ENCODE measurements around the gene OTOG.

Gene OTOG

DNA sequence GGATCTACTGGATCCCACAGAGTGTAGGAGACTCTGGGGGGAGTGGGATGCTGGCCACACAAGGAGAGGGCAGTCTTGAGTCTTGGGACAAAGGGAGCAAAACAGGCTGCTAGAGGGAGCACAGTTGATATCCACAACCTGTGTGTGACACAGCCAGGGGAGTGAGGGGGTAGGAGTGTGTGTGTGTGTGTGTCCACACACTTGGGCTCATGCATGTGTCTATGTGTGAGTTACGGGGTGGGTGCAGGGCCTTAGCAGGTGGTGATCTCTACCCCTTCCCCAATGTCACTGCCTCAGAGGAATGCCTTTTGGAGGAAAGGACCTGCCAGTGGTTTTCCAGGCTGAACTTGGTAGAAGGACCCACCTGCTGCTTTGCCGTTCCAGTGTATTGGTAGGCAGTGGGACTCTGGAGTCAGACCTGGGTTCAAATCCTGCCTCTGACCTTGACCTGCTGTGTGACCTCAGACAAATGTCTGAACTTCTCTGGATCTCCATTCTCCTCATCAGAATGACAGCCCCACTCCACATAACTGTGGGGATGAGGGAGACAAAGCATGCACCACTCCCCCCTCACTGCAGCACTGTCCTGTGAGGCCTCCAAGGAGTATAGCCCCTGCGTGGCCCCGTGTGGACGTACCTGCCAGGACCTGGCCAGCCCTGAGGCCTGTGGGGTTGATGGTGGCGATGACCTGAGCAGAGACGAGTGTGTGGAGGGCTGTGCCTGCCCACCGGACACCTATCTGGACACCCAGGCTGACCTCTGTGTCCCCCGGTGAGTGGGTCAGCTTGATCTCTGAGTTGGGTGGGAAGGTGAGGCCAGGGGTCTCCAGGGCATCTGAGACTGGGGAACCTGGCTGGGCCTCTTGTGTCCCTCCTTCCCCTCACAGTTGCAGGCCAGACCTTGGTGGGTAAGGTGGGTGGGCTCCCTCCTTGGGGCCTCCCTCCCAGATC is 27.4 kb downstream of the OTOG start:
- in situ Hi-C loops (cut with HindIII; ENCODE audit: low pct_unique_long_range_greater_than_20kb, low sequenced_read_pairs) = no loop called here
- no peak for DNase-seq (ENCODE audit: low read depth in 1 of 2, low spot score in 1 of 2)
- TF ChIP-seq JUND (IDR thresholded peaks at IDR 0.05; ENCODE audit: low read depth) = no peak

- in situ Hi-C loops (cut with HindIII; ENCODE audit: low pct_unique_long_range_greater_than_20kb, low sequenced_read_pairs) = no loop called here
Observed at GRCh38 chr11:17575431-17576425, 28.7 kb downstream of the OTOG start.

DNA sequence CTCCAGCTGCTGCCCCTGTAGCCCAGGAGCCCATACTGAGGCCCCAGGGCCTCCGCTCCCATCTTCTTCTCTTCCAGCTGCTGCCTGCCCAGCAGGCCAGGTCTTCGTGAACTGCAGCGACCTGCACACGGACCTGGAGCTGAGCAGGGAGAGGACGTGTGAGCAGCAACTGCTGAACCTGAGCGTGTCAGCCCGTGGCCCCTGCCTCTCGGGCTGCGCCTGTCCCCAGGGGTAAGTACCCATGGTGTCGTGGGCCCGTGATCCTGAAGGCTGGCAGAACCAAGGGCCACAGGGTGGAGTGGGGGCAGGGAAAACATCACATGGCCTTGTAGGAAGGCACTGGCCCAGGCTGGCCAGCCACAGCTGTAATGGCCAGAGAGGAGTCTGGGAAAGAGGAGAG is 31.2 kb downstream of the OTOG start:
- DNase-seq (ENCODE audit: low read depth in 1 of 2, low spot score in 1 of 2) = no peak
- in situ Hi-C loops (cut with HindIII; ENCODE audit: low pct_unique_long_range_greater_than_20kb, low sequenced_read_pairs) = no loop called here
- no peak for TF ChIP-seq JUND (IDR thresholded peaks at IDR 0.05; ENCODE audit: low read depth)

More at GRCh38 chr11:17575431-17576425, 28.7 kb downstream of the OTOG start:
- DNase-seq (ENCODE audit: low read depth in 1 of 2, low spot score in 1 of 2) = no peak
- no peak for TF ChIP-seq JUND (IDR thresholded peaks at IDR 0.05; ENCODE audit: low read depth)

DNA sequence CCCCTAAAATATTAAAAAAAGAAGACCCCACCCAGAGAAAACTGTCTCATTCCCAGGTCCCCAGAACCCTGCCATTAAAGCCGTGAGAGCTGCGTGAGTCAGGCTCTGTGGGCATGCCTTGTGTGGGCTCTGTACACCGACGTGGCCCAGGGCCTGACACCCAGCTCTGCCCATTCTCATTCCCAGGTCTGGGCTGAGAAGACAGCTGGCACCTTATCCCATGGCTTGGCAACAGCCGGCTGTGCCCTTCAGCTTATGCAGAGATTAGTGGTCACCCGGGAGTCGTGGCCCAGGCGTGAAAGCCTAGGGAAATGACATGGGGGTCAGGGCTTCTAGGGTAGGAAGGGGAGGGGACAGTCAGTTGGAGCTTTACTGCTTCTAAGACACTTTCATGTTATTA is 31.9 kb downstream of the OTOG start:
- in situ Hi-C loops (cut with HindIII; ENCODE audit: low pct_unique_long_range_greater_than_20kb, low sequenced_read_pairs) = no loop called here
- no peak for TF ChIP-seq JUND (IDR thresholded peaks at IDR 0.05; ENCODE audit: low read depth)
- no peak for DNase-seq (ENCODE audit: low read depth in 1 of 2, low spot score in 1 of 2)

DNA sequence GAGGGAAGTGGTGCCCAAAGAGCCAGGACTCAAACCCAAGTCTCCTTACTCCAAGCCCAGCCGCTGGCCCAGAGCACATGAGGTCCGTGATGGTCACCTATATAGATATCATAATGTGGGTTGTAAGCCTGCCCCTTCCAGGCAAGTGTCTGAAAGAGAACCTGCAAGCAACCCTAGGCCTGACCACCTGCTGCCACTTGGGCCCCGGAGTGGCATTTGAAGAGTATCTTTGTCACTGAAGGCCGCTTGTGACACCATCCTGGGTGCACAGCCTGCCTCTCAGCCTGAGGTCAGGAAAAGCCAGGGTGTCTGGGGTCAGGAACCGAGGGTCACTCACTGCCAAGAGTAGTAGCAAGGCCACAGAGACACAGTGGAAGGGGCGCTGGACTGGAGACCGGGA is 32.4 kb downstream of the OTOG start:
- no peak for TF ChIP-seq JUND (IDR thresholded peaks at IDR 0.05; ENCODE audit: low read depth)
- DNase-seq (ENCODE audit: low read depth in 1 of 2, low spot score in 1 of 2) = no peak
- in situ Hi-C loops (cut with HindIII; ENCODE audit: low pct_unique_long_range_greater_than_20kb, low sequenced_read_pairs) = no loop called here

- no peak for TF ChIP-seq JUND (IDR thresholded peaks at IDR 0.05; ENCODE audit: low read depth)
- in situ Hi-C loops (cut with HindIII; ENCODE audit: low pct_unique_long_range_greater_than_20kb, low sequenced_read_pairs) = no loop called here
- DNase-seq (ENCODE audit: low read depth in 1 of 2, low spot score in 1 of 2) = no peak
Observed at GRCh38 chr11:17580271-17580670, 33.2 kb downstream of the OTOG start.

DNA sequence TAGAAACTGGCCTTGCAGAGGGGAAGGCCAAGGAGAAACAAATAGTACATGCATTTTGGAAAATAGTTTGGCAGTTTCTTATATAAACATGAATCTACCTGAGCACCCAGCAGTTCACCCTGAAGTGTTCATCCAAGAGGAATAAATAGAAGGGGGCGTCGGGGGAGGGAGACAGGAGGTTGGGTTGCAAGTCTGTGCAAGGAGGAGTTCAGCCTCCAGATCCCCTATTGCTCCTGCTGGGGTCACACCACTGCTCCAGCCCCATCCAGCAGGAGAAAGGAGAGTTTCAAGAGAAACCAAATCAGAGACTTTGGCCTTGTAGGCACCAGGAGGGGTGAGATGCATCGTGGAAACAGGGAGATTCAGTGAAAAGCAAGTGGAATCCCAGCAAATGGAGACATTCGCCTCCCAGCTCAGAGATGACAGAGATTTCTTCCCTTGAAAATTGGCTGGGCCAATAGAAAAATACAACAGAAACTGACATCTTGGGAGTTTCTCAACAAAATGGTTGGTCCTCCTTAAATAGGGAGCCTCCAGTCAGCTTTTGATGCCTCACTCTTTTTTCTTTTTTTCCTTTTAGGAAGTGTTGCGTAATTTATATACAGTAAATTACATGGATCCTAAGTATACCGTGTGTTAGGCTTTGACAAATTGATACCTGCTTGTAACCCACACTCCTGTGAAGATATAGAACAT is 34.1 kb downstream of the OTOG start:
- in situ Hi-C loops (cut with HindIII; ENCODE audit: low pct_unique_long_range_greater_than_20kb, low sequenced_read_pairs) = no loop called here
- no peak for TF ChIP-seq JUND (IDR thresholded peaks at IDR 0.05; ENCODE audit: low read depth)
- no peak for DNase-seq (ENCODE audit: low read depth in 1 of 2, low spot score in 1 of 2)

- in situ Hi-C loops (cut with HindIII; ENCODE audit: low pct_unique_long_range_greater_than_20kb, low sequenced_read_pairs) = no loop called here
- no peak for DNase-seq (ENCODE audit: low read depth in 1 of 2, low spot score in 1 of 2)
- no peak for TF ChIP-seq JUND (IDR thresholded peaks at IDR 0.05; ENCODE audit: low read depth)
Observed at GRCh38 chr11:17581732-17582053, 34.6 kb downstream of the OTOG start.

DNA sequence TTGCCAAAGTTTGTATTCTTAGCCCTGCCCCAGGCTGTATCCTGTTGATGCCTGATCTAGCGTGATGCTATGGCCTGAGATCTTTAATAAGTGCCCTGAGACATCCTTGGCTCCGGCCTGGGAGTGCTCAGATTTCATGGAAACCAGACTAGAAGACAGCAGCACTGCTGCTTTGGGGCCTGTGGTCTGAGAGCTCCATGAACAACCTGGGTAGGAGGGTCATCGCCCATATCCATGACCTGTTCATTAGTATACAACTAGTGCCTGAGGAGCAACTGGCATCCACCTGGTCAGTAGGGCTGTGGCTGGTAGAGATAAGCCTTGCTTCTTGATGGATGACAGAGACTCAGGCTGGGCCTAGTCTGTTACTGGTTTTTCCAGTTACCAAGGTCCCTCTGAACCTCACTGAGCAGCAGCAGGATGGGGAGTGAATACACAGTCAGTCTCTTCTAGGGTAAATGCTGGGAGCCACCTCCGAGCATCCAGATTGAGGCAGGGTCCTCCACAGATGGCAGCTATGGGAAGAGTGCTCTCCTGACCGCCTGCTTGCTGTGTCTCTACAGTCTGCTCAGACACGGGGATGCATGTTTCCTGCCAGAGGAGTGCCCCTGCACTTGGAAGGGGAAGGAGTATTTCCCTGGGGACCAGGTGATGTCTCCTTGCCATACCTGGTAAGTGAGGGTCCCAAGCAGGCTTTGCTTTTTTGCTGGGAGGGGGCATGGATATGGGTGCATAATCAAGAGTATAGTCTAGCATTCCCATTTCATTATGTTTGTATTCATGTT is 39.0 kb downstream of the OTOG start:
- TF ChIP-seq JUND (IDR thresholded peaks at IDR 0.05; ENCODE audit: low read depth) = no peak
- in situ Hi-C loops (cut with HindIII; ENCODE audit: low pct_unique_long_range_greater_than_20kb, low sequenced_read_pairs) = no loop called here
- no peak for DNase-seq (ENCODE audit: low read depth in 1 of 2, low spot score in 1 of 2)

DNA sequence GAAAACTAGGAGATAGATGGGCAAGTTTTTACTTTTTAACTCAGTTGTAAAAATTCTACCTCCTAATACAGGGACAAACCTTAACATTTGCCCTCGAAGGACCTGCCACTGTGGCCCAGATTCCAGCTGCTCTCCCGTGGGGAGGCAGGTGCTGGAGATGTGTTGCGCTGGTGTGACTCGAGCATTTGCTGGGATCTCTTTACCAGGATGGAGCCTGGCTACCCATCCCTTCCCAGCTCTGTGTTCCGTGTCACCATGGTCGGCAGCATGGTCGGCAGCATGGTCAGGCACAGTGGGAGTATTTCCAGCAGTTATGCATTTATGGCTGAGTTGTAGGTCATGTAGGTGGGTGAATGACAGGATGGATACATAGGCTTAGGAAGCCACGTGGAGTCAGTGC is 41.1 kb downstream of the OTOG start:
- TF ChIP-seq JUND (IDR thresholded peaks at IDR 0.05; ENCODE audit: low read depth) = no peak
- in situ Hi-C loops (cut with HindIII; ENCODE audit: low pct_unique_long_range_greater_than_20kb, low sequenced_read_pairs) = no loop called here
- DNase-seq (ENCODE audit: low read depth in 1 of 2, low spot score in 1 of 2) = no peak

- TF ChIP-seq JUND (IDR thresholded peaks at IDR 0.05; ENCODE audit: low read depth) = no peak
- in situ Hi-C loops (cut with HindIII; ENCODE audit: low pct_unique_long_range_greater_than_20kb, low sequenced_read_pairs) = no loop called here
- DNase-seq (ENCODE audit: low read depth in 1 of 2, low spot score in 1 of 2) = no peak
Observed at GRCh38 chr11:17588721-17589120, 41.7 kb downstream of the OTOG start.

DNA sequence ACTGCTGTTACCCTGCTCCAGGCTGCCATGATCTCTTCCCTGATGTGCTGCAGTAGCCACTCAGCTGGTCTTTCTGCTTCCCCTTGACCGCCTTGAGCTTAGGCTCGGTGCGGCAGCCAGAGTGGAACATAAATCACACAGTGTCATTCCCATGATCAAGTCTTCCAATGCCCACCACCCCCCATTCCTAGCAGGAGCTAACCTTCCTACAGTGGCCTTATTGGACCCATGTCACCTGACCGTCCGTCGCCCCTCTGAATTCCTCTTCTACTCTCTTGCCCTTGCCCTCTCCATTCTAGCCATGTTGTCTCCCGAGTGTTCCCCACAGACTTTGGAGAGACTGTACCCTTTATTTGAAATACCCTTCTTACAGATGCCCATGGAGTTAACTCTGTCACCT is 43.4 kb downstream of the OTOG start:
- TF ChIP-seq JUND (IDR thresholded peaks at IDR 0.05; ENCODE audit: low read depth) = no peak
- in situ Hi-C loops (cut with HindIII; ENCODE audit: low pct_unique_long_range_greater_than_20kb, low sequenced_read_pairs) = no loop called here

More for the DNA sequence above, 43.4 kb downstream of the OTOG start:
- DNase-seq (ENCODE audit: low read depth in 1 of 2, low spot score in 1 of 2) = no peak
